ENCODE measurements around the gene CLN5. TPM values are rescaled to one million over a fixed set of nuclear protein-coding genes. Genes with fewer than 3 reads are reported as not detected.

CLN5 gene
- total RNA-seq, 1 experiment from 2014 or later: 10.7 TPM

DNA sequence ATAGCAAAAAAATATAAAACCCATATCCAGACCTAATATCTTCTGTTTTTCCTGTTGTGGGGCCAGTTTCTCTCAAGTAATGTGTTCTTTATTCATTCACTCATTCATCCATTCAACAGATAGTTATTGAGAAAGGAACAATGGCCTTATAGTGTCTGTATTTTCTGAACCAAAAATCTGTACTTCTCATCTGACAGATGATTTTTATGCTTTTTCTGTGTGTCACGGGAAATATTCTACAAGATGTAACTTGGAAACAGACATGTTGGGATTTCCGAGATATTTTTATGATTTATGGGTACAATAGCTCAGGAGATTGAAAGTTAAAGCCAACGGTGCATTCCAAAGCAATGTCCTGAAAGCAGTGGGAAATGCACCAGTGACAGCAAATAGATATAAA, 37.9 kb upstream of the CLN5 start:
- Histone ChIP-seq H3K27ac (no peak overlapping the region), H3K4me3 (no peak overlapping the region), H3K27me3 (ENCODE audit: insufficient read depth, low read depth) (no peaks in the 10 kb centered on the region), H3K4me2 (no peak overlapping the region), H3F3A (ENCODE audit: insufficient read depth, low read depth) (no peaks in the 10 kb centered on the region), H3K4me1 (replicated peaks; ENCODE audit: insufficient read depth) (no peaks in the 10 kb centered on the region), H3K36me3 (ENCODE audit: low read depth) (no peaks in the 10 kb centered on the region), H3K9me2 (ENCODE audit: insufficient read depth) (no peaks in the 10 kb centered on the region), H4K20me1 (ENCODE audit: insufficient read depth) (no peaks in the 10 kb centered on the region), H3K9me3 (ENCODE audit: insufficient read depth, low read depth) (no peaks in the 10 kb centered on the region), H2AFZ (no peak overlapping the region), H3K79me2 (ENCODE audit: low read depth) (no peaks in the 10 kb centered on the region)
- no peak for DNase-seq
- ChIA-PET CTCF (no interaction called here), POLR2A (ENCODE audit: unreplicated experiment) (no interaction called here)
- no TSS peak for BruUV-seq (replicated peaks)
- intact Hi-C loops (cut with micrococcal nuclease; ENCODE audit: unreplicated experiment): no loop called here
- no peak for TF ChIP-seq EZH2 (IDR thresholded peaks at IDR 0.05; ENCODE audit: low read depth)
- TF ChIP-seq, protein P1, sequence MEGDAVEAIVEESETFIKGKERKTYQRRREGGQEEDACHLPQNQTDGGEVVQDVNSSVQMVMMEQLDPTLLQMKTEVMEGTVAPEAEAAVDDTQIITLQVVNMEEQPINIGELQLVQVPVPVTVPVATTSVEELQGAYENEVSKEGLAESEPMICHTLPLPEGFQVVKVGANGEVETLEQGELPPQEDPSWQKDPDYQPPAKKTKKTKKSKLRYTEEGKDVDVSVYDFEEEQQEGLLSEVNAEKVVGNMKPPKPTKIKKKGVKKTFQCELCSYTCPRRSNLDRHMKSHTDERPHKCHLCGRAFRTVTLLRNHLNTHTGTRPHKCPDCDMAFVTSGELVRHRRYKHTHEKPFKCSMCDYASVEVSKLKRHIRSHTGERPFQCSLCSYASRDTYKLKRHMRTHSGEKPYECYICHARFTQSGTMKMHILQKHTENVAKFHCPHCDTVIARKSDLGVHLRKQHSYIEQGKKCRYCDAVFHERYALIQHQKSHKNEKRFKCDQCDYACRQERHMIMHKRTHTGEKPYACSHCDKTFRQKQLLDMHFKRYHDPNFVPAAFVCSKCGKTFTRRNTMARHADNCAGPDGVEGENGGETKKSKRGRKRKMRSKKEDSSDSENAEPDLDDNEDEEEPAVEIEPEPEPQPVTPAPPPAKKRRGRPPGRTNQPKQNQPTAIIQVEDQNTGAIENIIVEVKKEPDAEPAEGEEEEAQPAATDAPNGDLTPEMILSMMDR (conservative IDR thresholded peaks at IDR 0.05): no peak

DNA sequence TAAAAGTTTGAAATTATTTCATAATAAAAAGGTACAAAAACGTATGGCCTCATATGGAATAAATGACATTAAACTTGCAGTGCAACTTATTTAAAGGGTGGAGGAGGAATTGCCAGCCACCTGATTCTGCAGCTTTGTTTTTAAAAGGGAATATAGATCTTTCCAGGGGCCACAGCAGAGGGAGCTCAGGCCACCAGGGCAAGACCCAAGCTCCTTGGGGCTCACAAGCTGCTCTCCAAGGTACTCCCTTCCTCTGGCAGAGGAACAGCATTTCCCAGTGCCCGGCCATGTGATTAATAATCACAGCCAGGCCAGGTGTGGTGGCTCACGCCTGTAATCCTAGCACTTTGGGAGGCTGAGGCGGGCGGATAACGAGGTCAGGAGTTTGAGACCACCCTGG, 37.3 kb upstream of the CLN5 start:
- Histone ChIP-seq H3K9me2 (ENCODE audit: insufficient read depth) (no peaks in the 10 kb centered on the region), H3K79me2 (ENCODE audit: low read depth) (no peaks in the 10 kb centered on the region), H4K20me1 (ENCODE audit: insufficient read depth) (no peaks in the 10 kb centered on the region), H3K4me2 (no peak overlapping the region), H3K27me3 (ENCODE audit: insufficient read depth, low read depth) (no peaks in the 10 kb centered on the region), H3K9me3 (ENCODE audit: insufficient read depth, low read depth) (no peaks in the 10 kb centered on the region), H2AFZ (no peak overlapping the region), H3K4me3 (no peak overlapping the region), H3K27ac (no peak overlapping the region), H3F3A (ENCODE audit: insufficient read depth, low read depth) (no peaks in the 10 kb centered on the region), H3K36me3 (ENCODE audit: low read depth) (no peaks in the 10 kb centered on the region), H3K4me1 (replicated peaks; ENCODE audit: insufficient read depth) (no peaks in the 10 kb centered on the region)
- DNase-seq: no peak
- CTCF ChIA-PET: no interaction called here
- intact Hi-C loops (cut with micrococcal nuclease; ENCODE audit: unreplicated experiment): no loop called here
- POLR2A ChIA-PET (ENCODE audit: unreplicated experiment): no interaction called here
- BruUV-seq (replicated peaks): no TSS peak
- no peak for TF ChIP-seq EZH2 (IDR thresholded peaks at IDR 0.05; ENCODE audit: low read depth)
- TF ChIP-seq, protein P1 (conservative IDR thresholded peaks at IDR 0.05): no peak

- CTCF ChIA-PET: no interaction called here
- H4K20me1 ChIP-seq (ENCODE audit: insufficient read depth): no peaks in the 10 kb centered on the region
- no peak overlapping the region for H3K27ac ChIP-seq
- TF ChIP-seq, protein P1 (conservative IDR thresholded peaks at IDR 0.05): no peak
- TF ChIP-seq EZH2 (IDR thresholded peaks at IDR 0.05; ENCODE audit: low read depth): no peak
- H3K4me2 ChIP-seq: no peak overlapping the region
- H3K36me3 ChIP-seq (ENCODE audit: low read depth): no peaks in the 10 kb centered on the region
- no peaks in the 10 kb centered on the region for H3K79me2 ChIP-seq (ENCODE audit: low read depth)
- no TSS peak for BruUV-seq (replicated peaks)
- no peaks in the 10 kb centered on the region for H3K9me2 ChIP-seq (ENCODE audit: insufficient read depth)
- H3F3A ChIP-seq (ENCODE audit: insufficient read depth, low read depth): no peaks in the 10 kb centered on the region
- no peaks in the 10 kb centered on the region for H3K4me1 ChIP-seq (replicated peaks; ENCODE audit: insufficient read depth)
- DNase-seq: no peak
- intact Hi-C loops (cut with micrococcal nuclease; ENCODE audit: unreplicated experiment): no loop called here
- H2AFZ ChIP-seq: no peak overlapping the region
- H3K4me3 ChIP-seq: no peak overlapping the region
- no peaks in the 10 kb centered on the region; the same call in 1 of the 2 replicates for H3K9me3 ChIP-seq (ENCODE audit: insufficient read depth, low read depth)
- POLR2A ChIA-PET (ENCODE audit: unreplicated experiment): no interaction called here
- H3K27me3 ChIP-seq (ENCODE audit: insufficient read depth, low read depth): no peaks in the 10 kb centered on the region
Measured at GRCh38 chr13:76955193-76955592, 36.7 kb upstream of the CLN5 start.
